ENCODE measurements around the gene PDXDC1. TPM values are rescaled to one million over a fixed set of nuclear protein-coding genes. Genes with fewer than 3 reads are reported as not detected.

PDXDC1 gene
- polyA plus RNA-seq, 4 donors = 52.8 to 122 (median 97.4) TPM

Other genes starting within 250 kb of the PDXDC1 start
- 10 to 100 TPM in 1 of 4 donors, 1 to 10 TPM in 1, not detected in 2; 4.1 to 11.6 TPM for gene NPIPA2, start 232.5 kb upstream of the PDXDC1 start, polyA plus RNA-seq (ENCODE audit: insufficient read length in 4 of 4)
- 10 to 100 TPM; 66.0 to 87.5 (median 75.2) TPM for gene NOMO1, start 141.3 kb upstream of the PDXDC1 start, polyA plus RNA-seq (ENCODE audit: insufficient read length in 4 of 4)
- 100 to 1,000 TPM; 115 to 165 (median 137) TPM for gene NPIPA1, start 37.6 kb upstream of the PDXDC1 start, polyA plus RNA-seq (ENCODE audit: insufficient read length in 4 of 4)
- 10 to 100 TPM; 42.3 to 54.4 (median 49.4) TPM for gene NTAN1, start 81.0 kb downstream of the PDXDC1 start, polyA plus RNA-seq (ENCODE audit: insufficient read length in 4 of 4)
- gene RRN3, start 119.2 kb downstream of the PDXDC1 start, polyA plus RNA-seq (ENCODE audit: insufficient read length in 4 of 4) = 10 to 100 TPM; 29.6 to 46.4 (median 43.3) TPM

Measured in left renal pelvis (tissue), 4 donors.